DMS114 treated with DMSO at 0.1 percent for 48 hours (cell line): ENCODE data around the gene TRIM66.

Experiments used
- DNase-seq: peaks from one replicate; lab custom pipeline; 2025; ENCODE audit not compliant: unreplicated experiment; lab: John Stamatoyannopoulos, UW

The TRIM66 gene

DNA sequence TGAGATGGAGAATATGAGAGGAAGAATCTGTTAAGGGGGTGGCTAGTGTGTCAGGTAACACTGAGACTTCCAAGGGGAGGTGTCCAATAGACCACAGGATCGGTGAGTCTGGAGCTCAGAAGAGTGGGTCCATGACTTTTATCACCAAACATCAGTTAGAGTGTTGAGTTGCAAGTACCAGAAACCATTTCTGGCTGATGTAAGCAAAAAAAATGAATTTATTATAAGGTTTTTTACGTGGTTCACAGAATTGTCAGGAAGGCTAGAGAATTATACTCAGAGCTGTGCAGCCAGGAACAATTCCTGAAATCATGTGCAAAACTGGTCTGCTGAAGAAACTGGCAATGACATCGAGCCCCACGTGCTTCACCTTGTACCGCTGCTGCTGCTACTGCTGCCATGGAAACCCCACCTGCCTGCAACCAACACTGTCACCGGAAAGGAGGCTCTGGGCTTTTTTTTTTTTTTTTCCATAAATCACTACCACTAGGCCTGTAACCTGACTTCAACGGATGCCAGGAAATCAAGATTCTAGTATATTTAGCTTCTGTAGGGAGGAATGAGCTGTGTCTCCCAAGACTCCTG lies 71.8 kb downstream of the TRIM66 start:
- no peak for DNase-seq

DNA sequence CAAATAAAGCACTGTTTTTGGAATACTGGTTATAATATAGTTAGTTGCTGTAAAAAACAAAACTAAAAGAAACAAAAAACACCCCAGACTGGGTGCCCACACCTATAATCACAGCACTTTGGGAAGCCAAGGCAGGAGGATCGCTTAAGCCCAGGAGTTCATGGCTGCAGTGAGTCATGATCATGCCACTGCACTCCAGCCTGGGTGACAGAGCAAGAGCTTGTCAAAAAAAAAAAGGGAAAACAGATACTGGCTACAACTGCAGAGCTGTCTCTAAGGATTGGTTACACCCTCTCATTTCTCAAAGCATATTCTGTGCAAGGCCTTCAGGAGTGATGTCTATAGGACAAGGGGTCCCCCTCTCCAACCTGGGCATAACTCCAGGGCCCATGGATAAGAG lies 73.8 kb downstream of the TRIM66 start:
- DNase-seq = no peak

DNA sequence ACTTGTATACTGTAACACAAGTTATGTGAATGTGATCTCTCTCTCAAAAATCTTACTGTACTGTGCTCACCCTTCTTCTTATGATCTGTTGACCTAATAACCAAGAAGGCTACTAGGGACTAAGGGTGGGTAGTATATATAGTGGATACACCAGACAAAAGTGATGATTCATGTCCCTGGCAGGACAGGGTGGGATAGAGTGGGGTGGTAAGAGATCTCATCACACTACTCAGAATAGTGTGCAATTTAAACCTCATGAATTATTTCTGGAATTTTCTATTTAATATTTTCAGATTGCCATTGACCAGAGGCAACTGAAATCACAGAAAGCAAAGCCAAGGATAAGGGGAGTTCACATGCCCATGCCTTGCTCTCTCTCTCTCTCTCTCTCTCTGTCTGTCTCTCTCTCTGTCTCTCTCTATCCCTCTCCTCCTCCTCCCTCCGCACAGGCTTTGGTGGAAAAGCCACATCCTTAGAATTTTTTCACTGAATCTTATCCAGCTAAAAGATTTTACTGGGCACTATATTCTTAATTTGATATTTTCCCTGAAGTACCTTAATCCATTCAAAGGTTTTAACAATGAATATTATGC lies 76.4 kb downstream of the TRIM66 start:
- DNase-seq = no peak

DNA sequence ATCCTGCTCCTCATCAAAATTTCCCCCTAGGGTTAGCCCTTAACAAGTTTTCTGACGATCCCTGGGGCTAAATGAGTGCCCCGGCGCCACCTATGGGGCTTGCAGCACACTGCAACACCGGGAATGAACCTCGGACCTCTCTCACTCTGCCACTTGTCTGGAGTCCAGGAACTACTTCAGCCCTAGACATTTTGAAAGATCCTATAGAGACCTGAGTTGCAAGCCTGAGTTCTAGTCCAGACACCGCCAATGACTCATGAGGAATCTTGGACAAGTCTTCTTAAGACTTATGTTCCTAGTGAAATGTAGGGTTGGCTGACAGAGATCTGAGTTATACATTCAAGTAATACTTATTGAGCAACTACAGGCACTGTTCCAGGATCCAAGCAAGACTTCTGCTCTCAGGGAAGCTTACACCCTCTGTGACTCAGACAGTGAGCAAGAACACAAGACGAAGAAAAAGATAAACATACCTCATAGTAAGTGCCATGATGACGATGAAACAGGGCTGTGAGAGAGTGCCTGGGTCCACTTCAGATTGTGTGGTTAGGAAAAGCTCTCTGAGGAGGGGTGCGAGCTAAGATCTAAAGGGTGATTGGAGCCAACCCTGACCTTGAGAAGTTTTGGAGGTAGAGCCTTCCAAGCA lies 78.3 kb downstream of the TRIM66 start:
- DNase-seq = no peak

DNA sequence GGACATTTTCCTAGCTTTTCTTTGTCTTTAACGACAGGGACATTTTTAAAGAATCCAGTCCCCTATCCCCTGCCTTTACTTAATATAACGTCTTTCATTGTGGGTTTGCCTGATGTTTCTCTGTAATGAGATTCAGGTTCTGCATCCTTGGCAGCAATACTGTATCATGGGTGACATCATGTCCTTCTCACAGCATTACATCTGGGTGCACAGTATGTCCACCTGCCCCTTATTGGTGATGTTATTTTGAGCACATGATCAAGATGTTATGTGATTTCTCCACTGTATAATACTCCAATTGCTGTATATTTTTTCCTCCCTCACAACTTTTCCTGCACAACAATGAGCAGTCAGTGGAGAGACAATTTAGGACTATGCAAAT lies 78.8 kb downstream of the TRIM66 start:
- DNase-seq = no peak

DNA sequence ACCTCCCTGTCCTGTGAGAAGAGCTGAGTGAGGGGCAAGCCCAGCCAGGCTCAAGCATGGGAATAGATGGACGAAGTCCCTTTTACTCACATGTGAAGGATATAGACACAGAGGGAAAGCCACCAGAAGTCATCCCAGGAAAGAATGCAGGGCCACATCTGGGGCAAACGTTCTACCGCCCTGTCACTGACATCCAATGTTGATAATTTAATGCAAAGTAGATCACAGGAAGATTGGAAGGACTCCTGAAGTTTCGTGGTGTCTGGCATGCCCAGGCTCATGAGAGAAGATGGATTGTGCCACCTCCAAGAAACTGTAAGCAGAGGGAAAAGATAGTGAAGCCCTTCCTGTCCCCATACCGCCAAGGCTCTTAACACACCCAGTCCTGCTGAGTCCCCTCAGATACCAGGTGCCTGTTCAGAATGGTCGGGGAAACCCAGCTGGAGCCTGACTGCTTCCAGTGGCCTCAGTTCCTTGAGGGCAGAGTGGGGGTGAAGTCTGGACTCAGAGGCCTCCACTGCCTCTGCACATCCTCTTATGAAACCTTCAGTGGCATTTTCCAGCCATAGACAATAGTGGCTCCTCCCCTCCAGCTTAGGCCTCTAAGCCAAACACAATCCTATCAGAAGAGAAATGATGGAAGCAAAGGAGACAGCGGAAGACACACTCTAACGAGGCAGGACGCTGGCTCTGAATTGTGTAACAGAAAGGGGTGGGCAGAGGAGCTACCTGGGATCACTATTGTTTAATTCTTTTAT lies 80.9 kb downstream of the TRIM66 start:
- no peak for DNase-seq

DNA sequence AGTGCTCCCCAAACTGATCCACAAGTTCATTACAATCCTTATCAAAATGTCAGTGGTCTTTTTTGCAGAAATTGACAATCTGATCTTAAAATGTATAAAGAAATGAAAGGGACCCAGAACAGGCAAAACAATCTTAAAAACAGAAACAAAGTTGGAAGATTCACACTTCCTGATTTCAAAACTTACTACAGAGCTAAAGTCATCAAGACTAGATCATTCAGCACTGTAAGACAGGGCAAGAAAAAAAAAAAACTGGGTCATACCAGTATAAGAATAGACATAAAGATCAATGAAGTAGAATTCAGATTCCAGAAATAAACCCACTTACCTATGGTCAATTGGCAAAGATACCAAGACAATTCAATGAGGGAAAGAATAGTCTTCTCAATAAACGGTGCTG lies 84.0 kb downstream of the TRIM66 start:
- DNase-seq = no peak

DNA sequence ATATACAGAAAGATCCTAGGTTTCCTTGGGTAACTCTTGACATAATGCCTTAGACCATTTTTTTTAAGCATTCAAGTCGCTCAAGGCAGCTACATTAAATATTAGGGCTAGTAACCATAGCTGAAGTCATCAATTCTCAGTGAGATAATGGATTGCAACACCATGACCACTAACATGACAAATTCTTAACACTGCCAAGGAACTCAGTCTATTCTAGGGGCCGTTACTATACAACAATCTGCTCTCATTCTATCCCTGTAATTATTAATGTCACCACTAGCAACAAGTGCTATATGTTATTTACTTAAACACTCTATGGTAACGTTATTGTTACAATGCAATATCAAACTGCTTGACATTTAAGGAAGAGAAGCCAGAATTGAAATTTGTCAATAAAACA lies 85.3 kb downstream of the TRIM66 start:
- no peak for DNase-seq

DNA sequence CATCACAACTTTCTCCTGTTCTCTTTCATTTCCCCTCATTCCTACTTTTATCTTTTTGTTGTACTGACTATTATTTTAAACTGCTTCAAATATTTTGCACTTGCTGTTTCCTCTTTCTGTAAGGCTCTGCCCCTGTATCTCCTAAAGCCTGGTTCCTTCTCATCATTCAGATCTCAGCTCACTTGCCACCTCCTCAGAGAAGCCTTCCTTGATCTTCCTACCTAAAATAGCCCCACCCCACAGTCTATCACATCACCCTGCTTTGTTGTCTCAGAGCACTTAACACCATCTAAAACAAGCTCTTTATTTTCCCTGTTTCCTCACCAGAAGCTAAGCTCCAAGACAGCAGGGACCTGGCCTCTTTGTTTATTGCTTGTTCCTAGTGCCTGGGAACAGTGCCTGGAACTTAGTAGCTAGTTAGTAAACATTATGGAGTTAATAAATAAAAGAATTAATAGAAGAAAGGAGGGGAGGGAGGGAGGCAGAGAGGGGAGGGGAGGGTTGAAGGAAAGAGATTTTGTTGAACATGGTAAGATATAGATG lies 85.9 kb downstream of the TRIM66 start:
- DNase-seq = no peak

DNA sequence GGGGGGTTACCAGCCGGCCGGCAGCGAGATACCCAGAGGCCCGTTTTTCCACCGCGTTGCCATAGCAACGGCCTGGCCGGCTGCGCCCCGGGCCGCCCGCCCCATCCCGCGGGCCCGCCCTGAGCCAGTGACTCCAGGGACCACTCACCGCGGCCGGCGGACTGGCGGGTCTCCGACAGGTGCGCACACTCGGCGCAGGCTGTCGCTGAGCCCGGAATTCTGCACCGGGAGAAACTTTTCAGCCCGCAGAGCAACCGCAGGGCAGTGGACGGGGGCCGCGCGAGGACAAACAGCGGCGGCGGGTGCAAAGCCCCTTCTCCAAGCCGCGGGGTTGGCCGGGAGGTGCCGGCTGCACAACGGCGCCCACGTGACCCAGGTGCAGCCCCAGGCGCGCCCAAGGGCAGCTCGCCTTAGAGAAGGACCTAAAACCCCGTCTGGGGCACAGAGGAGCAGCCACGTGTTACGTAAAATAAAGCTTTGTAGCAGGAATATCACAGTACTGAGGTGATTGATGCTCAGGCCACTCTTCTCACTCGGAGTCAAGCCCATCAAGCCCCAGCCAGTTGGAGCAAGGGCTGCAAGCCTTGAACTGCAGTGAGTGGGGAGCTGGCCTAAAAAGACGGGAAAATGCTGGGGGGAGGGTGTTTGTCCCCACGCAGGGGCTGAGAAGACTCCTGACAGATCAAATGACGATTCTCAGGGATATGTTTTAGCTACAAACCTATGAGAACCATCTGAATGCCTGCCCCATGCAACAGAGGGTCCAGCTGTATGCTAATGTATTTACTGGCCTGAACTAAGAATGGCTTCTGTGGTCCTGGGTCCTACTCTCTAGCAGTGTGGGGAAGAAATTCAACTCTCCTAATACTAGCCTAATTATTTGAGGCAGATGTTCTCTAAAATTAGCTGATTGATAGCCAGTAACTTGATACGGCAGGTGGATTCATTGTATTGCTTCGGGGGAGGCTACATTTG lies 88.2 kb downstream of the TRIM66 start, which contains the start of gene STK33:
STK33 (minus strand) TSS at position 294 of the 975 bp plus-strand sequence. CDS start 119,323 bp downstream, outside the sequence.
- DNase-seq = no peak

DNA sequence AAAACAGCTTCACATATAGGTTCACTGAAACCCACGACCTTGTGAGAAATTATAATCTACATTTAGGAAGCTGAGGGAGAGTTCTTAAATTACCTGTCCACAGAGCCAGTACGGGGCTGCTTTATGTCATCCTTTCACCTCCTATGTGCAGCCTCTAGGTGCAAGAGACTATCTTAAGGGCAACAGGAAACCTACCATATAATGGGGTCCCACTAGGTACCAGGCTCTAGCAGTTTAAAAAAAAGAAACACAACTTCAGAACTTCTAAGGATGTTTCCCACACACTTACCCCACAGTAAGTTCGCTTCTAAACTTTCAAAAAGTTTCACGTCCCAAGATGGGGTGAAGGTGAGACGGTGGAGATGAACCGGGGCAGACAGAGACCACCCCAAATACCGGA lies 89.0 kb downstream of the TRIM66 start:
- no peak for DNase-seq

DNA sequence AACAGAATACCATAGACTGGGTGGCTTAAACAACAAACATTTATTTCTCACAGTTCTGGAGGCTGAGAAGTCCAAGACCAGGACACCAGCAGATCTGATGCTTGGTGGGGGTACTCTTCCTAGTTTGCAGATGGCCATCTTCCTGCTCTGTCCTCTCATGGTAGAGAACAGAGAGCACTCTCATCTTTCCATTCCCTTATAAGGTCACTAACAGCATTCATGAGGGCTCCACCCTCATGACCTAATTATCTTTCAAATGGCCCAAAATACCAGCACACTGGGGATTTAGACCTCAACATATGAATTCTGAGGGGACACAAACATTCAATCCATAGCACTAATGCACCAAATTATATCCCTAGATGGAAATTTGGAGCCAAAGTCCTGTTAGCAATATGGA lies 94.5 kb downstream of the TRIM66 start:
- DNase-seq = no peak

DNA sequence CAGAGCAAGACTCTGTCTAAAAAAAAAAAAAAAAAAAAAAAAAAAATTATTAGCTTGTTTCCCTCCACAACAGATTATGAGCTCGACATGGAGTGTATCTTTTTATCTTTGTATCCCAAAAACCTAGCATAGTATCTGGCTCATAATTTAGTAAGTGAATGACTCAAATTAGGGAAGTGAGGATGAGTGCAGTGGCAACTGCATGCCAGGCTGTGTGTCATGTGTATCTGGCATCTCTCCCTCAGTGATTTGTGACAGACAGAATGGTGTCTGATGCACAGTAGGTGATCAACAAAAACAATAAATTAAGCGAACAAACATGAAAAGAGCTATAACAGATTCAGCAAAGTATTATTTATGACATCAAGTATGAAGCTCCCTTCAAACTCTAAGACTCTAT lies 95.7 kb downstream of the TRIM66 start:
- DNase-seq = no peak

DNA sequence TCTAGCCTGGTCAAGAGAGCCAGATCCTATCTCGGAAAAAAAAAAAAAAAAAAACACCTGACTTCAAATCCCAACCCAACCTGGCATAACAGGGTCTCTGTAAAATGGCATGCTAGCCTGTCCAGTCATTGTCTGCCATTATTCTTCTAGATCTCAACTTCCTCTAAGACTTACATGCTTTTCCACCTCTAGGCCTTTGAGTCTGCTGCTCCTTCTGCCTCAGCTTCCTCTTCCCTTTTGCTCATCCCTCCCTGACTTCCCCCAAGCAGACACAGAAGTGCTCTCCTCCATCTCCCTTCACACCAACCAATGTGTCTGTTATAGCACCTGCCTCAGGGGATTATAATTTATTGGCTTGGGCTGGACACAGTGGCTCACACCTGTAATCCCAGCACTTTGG lies 96.3 kb downstream of the TRIM66 start:
- DNase-seq = no peak

DNA sequence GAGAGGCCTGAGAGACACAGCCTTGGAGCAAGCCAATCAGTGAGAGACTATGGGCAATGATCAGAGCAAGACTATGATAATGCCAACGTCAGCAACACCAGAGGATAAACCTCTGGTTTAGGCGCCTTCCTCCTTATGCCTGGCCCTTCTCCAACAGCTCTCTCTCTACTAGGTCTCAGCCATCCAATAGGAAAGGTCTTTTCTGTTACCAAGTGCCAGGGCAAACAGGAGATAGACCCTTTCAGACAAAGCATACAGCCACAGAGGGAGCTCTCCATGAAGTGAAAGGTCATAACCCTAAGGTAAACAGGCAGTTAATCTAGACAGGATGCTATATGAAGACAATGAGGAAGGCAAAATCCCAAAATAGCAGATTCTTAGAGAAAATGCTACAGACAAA lies 98.0 kb downstream of the TRIM66 start:
- DNase-seq = no peak

DNA sequence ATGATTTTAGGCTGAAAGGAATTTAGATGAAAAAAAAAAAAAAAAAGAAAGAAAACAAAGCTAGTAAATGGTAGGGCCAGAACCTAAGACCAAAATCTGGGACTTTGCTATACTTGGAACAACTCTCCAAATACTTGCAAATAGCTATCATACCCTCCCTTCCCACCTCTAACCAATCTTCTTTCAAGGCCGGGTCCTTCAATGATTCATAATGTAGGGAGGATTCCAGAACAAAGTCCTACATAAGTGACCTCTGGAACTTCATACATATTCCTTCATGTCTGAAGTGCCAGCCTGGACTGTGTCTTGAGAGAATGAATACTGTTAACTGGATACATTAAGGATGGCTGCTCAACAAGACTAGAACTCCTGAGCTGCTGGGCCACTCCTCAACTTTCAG lies 98.4 kb downstream of the TRIM66 start:
- DNase-seq = no peak

DNA sequence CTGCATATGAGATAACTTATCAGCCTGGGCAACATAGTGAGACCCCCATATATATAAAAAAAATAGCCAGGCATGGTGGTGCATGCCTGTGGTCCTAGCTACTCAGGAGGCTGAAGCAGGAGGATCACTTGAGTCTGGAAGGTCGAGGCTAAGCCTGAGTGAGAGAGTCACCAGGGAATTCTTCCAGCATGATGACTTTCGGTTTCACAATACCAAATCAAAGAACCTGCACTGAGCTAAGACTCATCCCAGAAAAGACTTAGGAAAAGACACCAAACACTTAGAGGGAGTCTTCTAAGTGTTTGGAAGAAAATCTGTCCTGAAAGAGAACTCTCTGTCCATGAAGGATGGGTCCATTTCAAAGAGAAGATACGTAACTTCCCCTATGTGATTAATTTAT lies 101.2 kb downstream of the TRIM66 start:
- no peak for DNase-seq

DNA sequence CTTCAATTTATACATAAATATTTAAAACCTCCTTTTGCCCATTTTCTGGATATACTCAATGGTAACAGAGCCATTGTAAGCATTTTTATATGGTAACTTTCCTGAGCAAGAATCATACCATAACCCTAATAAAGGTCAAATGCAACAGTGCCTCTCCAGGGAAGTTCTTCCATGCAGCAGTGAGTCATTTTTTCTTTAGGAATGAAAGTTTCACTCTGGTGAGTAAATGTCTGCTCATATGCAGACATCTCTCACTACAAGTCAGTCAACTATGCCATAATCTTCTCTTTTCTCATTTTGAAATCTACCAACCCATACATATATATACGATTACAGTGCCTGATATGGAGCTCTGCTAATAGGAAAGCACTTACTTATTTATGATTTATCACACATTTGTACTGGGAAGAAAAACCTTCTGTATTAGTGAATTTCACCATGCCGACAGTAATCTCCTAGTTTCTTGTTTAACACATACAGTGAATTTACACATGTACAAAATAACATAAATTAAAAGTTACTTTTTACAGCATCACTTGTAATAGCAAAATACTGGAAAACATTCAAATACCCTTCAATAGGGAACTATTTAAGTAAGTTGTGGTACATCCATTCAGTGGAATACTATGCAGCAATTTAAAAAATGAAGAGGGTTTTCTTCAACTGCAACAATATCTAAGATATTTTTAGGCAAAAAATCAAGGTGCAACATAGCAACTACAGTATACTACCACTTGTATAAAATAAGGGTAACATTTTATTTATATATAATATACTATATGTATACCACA lies 104.5 kb downstream of the TRIM66 start:
- DNase-seq = no peak

DNA sequence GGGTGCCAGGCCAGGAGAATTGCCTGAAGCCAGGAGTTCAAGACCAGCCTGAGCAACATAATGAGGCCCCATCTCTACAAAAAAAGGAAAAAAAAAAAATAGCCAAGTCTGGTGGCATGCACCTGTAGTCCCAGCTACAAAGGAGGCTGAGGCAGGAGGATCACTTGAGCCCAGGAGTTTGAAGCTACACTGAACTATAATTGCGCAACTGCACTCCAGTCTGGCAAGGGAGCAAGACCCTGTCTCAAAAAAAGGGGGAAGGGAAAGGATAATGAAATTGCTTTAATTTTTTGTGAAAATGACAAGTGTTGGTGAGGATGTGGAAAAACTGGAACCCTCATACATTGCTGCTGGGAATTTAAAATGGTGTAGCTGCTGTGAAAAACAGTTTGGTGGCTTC lies 107.7 kb downstream of the TRIM66 start:
- DNase-seq = no peak

DNA sequence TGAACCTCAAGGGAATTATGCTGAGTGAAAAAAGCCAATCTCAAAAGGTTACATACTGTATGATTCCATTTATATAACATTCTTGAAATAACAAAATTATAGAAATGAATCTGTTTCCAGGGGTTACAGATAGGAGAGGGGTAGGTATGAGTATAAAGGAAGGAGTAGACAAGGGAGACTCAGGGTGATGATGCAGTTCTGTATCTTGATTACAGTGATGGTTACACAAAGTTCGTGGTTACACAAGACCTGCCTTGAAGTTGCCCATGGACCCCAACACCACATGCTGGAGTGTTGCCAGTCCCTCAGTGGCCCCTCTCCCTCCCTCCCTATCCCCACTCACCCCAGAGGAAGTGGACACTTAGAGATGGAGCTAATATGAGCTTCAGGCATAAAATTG lies 108.7 kb downstream of the TRIM66 start:
- DNase-seq = no peak
